ENCODE results near the gene KRT33B. TPM values are rescaled to one million over a fixed set of nuclear protein-coding genes. Genes with fewer than 3 reads are reported as not detected.

Gene KRT33B
- total and polyA plus RNA-seq, 2 of the 8 experiments (the other 6 are each of a cell fraction or from before 2014, with no cell fraction given): not detected

DNA sequence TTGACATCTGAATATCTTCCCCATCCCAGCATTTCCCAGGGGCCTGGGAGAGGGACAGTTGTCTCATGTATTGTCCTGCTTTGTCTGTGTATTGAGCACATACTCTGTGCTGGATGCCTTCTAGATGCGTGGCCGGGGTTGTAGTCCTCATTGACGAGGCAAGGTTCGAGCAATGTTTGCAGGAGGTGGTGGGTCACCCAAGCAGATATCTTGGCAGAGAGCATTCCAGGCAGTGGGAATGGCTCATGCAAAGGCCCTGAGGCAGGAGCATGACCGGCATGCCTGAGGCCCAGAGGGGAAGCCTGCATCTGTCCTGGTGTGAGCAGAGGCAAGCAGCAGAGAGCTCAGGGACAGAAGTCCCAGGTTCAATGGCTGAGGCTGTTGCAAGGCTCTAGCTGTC is 36.5 kb downstream of the KRT33B start:
- WGBS, 2 experiments (ENCODE audit: extremely low coverage in 1 of 2, insufficient coverage in 1 of 2, insufficient read length in 1 of 2, insufficient replicate concordance in 2 of 2, low coverage in 1 of 2, low lambda C conversion rate in 2 of 2, missing lambda C conversion rate in 1 of 2): 91% methylated on average over 5 of the region's 5 CpGs; no CpG with 5 or more reads in 1 of the 2 experiments

More for the DNA sequence above, 36.5 kb downstream of the KRT33B start:
- H3K23me2 ChIP-seq (ENCODE audit: low read depth, low read length): no peaks in the 10 kb centered on the region
- H2BK5ac ChIP-seq (ENCODE audit: low read depth, low read length): no peak overlapping the region
- no peaks in the 10 kb centered on the region for H3K79me2 ChIP-seq (ENCODE audit: control insufficient read depth in 1 of 2, insufficient read depth in 2 of 2, low read length in 2 of 2)
- no peak overlapping the region for H4K91ac ChIP-seq (replicated peaks; ENCODE audit: insufficient read length, low read length)
- H3K18ac ChIP-seq (ENCODE audit: extremely low read depth, low read length): no peak overlapping the region
- no peaks in the 10 kb centered on the region for H3K9me3 ChIP-seq (ENCODE audit: insufficient read depth in 2 of 2, low read depth in 1 of 2, low read length in 1 of 2)
- no peak overlapping the region for H3K4me3 ChIP-seq (ENCODE audit: extremely low read depth in 1 of 4, insufficient read depth in 2 of 4, low read depth in 3 of 4, low read length in 4 of 4)
- no peak overlapping the region for H2AK5ac ChIP-seq (ENCODE audit: low read depth, low read length)
- no peak overlapping the region for H3K4ac ChIP-seq (replicated peaks; ENCODE audit: insufficient read length, low read depth, low read length)
- no peak overlapping the region for H3K27ac ChIP-seq (ENCODE audit: low read depth, low read length)
- H4K8ac ChIP-seq (ENCODE audit: extremely low read depth, insufficient read depth, low read length): no peak overlapping the region
- no peak overlapping the region for H3K9ac ChIP-seq (replicated peaks in 1 of 4; ENCODE audit: extremely low read depth in 1 of 4, low read depth in 3 of 4, low read length in 3 of 4)
- H3K4me2 ChIP-seq (ENCODE audit: insufficient read depth in 1 of 2, low read depth in 2 of 2, low read length in 2 of 2): no peak overlapping the region
- H3K14ac ChIP-seq (ENCODE audit: insufficient read length): no peak overlapping the region
- no peak overlapping the region for H2BK20ac ChIP-seq (ENCODE audit: low read length)
- no peaks in the 10 kb centered on the region for H3K36me3 ChIP-seq (ENCODE audit: control insufficient read depth in 2 of 4, insufficient read depth in 4 of 4, low read length in 3 of 4)
- H2BK120ac ChIP-seq (replicated peaks; ENCODE audit: low read depth, low read length): no peak overlapping the region
- no peak overlapping the region for H2BK15ac ChIP-seq (ENCODE audit: low read length)
- no peak overlapping the region for H2BK12ac ChIP-seq (ENCODE audit: low read depth, low read length)
- H2AFZ ChIP-seq (ENCODE audit: low read length): no peak overlapping the region
- no peak overlapping the region for H3K56ac ChIP-seq (replicated peaks; ENCODE audit: insufficient read length, low read depth, low read length)
- no peak overlapping the region for H3K23ac ChIP-seq (ENCODE audit: insufficient read length)
- ChIA-PET CTCF (ENCODE audit: partially characterized antibody) (interaction anchor here (1.1 to 5.8 kb wide), 5 partner anchors 8 to 316 kb away, joined by 4 to 24 read pairs (median 5); no protein-coding TSS in a partner anchor), POLR2A (ENCODE audit: partially characterized antibody) (no interaction called here)
- H3K27me3 ChIP-seq (replicated peaks in 1 of 4; ENCODE audit: control insufficient read depth in 3 of 4, extremely low read depth in 1 of 4, insufficient read depth in 3 of 4, low read length in 3 of 4): no peaks in the 10 kb centered on the region
- no peak for FAIRE-seq
- no peak overlapping the region for H4K5ac ChIP-seq (ENCODE audit: insufficient read length, low read depth, low read length)
- no peaks in the 10 kb centered on the region for H3K79me1 ChIP-seq (ENCODE audit: low read depth, low read length)
- TF ChIP-seq SP1 (IDR thresholded peaks at IDR 0.05; ENCODE audit: low read depth, low read length): no peak
- no peak for TF ChIP-seq CEBPB (IDR thresholded peaks at IDR 0.05; ENCODE audit: low read depth, low read length)
- TF ChIP-seq POLR2AphosphoS5 (IDR thresholded peaks at IDR 0.05; ENCODE audit: low read depth, low read length): no peak
- TF ChIP-seq EGR1 (IDR thresholded peaks at IDR 0.05; ENCODE audit: borderline replicate concordance, low read depth, low read length): no peak
- TF ChIP-seq SAP30 (IDR thresholded peaks at IDR 0.05; ENCODE audit: insufficient read depth, insufficient replicate concordance, low read length): no peak
- no peak for TF ChIP-seq KDM4A (IDR thresholded peaks at IDR 0.05; ENCODE audit: low read depth, low read length, severe bottlenecking)
- no peak for TF ChIP-seq SUZ12 (IDR thresholded peaks at IDR 0.05; ENCODE audit: low read length)
- no peak for TF ChIP-seq BRCA1 (IDR thresholded peaks at IDR 0.05; ENCODE audit: low read depth, low read length)
- no peak for TF ChIP-seq RNF2 (IDR thresholded peaks at IDR 0.05; ENCODE audit: borderline replicate concordance, low read depth, low read length, missing control alignments, poor library complexity, severe bottlenecking)
- TF ChIP-seq CHD1 (IDR thresholded peaks at IDR 0.05; ENCODE audit: low read depth, low read length): no peak
- no peak for TF ChIP-seq NANOG (IDR thresholded peaks at IDR 0.05; ENCODE audit: insufficient read depth, low read depth, low read length, poor library complexity, severe bottlenecking)
- TF ChIP-seq EP300 (IDR thresholded peaks at IDR 0.05; ENCODE audit: borderline replicate concordance in 1 of 2, low read depth in 2 of 2, low read length in 2 of 2): no peak
- no peak for TF ChIP-seq GTF2F1 (IDR thresholded peaks at IDR 0.05; ENCODE audit: borderline replicate concordance, low read depth, low read length)
- TF ChIP-seq JUND (IDR thresholded peaks at IDR 0.05; ENCODE audit: low read length): no peak
- H3K4me1 ChIP-seq (replicated peaks in 1 of 4; ENCODE audit: control insufficient read depth in 3 of 4, insufficient read depth in 4 of 4, low read length in 3 of 4): no peaks in the 10 kb centered on the region
- peak in 1 of 2 experiments; percentile 19 for DNase-seq (ENCODE audit: low read depth in 1 of 2, low spot score in 2 of 2)
- H4K20me1 ChIP-seq (replicated peaks in 1 of 2; ENCODE audit: control insufficient read depth in 1 of 2, insufficient read depth in 2 of 2, low read length in 2 of 2): no peaks in the 10 kb centered on the region
